Measurements from ENCODE around the gene AS3MT.
A peak's percentile ranks its signal among the peaks of the same experiment; 100 is the strongest.
"Not testable (repeated sequence)": the region's sequence is repeated elsewhere in the genome, so short reads cannot be mapped to it uniquely, and the experiment has no call there.

Gene AS3MT

GRCh38 chr10:102869258-102870198, at the start of gene AS3MT:
Gene AS3MT (plus strand): TSS chr10:102869470. CDS start chr10:102869593, 123 bp downstream.
- TF ChIP-seq CTCF (IDR thresholded peaks at IDR 0.05; ENCODE audit: low read depth, low read length, missing control alignments), result no peak
- H3K27ac ChIP-seq, result no peak within 1 kb of the TSS
- H3K4me3 ChIP-seq (ENCODE audit: low read depth, low read length), result peak within 1 kb of the TSS; percentile 59
- in situ Hi-C loops (cut with HindIII; ENCODE audit: low pct_ligation_motif_present, low sequenced_read_pairs), result no loop called here
- H3K36me3 ChIP-seq (replicated peaks), result no peaks in the 10 kb centered on the region
- DNase-seq, result no peak
- no peaks in the 10 kb centered on the region for H3K27me3 ChIP-seq (replicated peaks)

GRCh38 chr10:102820008-102820407, 49.3 kb upstream of the AS3MT start:
- H3K4me3 ChIP-seq (ENCODE audit: low read depth, low read length); H3K27ac ChIP-seq; DNase-seq; H3K36me3 ChIP-seq (replicated peaks); H3K27me3 ChIP-seq (replicated peaks); in situ Hi-C loops (cut with HindIII; ENCODE audit: low pct_ligation_motif_present, low sequenced_read_pairs): not testable (repeated sequence)

GRCh38 chr10:102822222-102822621, 47.0 kb upstream of the AS3MT start:
- TF ChIP-seq CTCF (IDR thresholded peaks at IDR 0.05; ENCODE audit: low read depth, low read length, missing control alignments), result no peak
- Histone ChIP-seq H3K4me3 (ENCODE audit: low read depth, low read length) (no peak overlapping the region), H3K27me3 (replicated peaks) (no peaks in the 10 kb centered on the region), H3K27ac (no peak overlapping the region), H3K36me3 (replicated peaks) (no peaks in the 10 kb centered on the region)
- in situ Hi-C loops (cut with HindIII; ENCODE audit: low pct_ligation_motif_present, low sequenced_read_pairs), result no loop called here
- no peak for DNase-seq

GRCh38 chr10:102824664-102825063, 44.6 kb upstream of the AS3MT start:
- H3K27ac ChIP-seq, result no peak overlapping the region
- no peak for TF ChIP-seq CTCF (IDR thresholded peaks at IDR 0.05; ENCODE audit: low read depth, low read length, missing control alignments)
- no peak for DNase-seq
- H3K36me3 ChIP-seq (replicated peaks), result no peaks in the 10 kb centered on the region
- H3K27me3 ChIP-seq (replicated peaks), result no peaks in the 10 kb centered on the region
- no peak overlapping the region for H3K4me3 ChIP-seq (ENCODE audit: low read depth, low read length)
- in situ Hi-C loops (cut with HindIII; ENCODE audit: low pct_ligation_motif_present, low sequenced_read_pairs), result no loop called here

- TF ChIP-seq CTCF (IDR thresholded peaks at IDR 0.05; ENCODE audit: low read depth, low read length, missing control alignments), result no peak
- in situ Hi-C loops (cut with HindIII; ENCODE audit: low pct_ligation_motif_present, low sequenced_read_pairs), result no loop called here
- Histone ChIP-seq H3K27ac (no peak overlapping the region), H3K4me3 (ENCODE audit: low read depth, low read length) (no peak overlapping the region), H3K27me3 (replicated peaks) (no peaks in the 10 kb centered on the region), H3K36me3 (replicated peaks) (no peaks in the 10 kb centered on the region)
- no peak for DNase-seq
These were observed 43.0 kb upstream of the AS3MT start for GRCh38 chr10:102826148-102826796.

GRCh38 chr10:102827597-102827975, 41.7 kb upstream of the AS3MT start:
- Histone ChIP-seq H3K4me3 (ENCODE audit: low read depth, low read length) (no peak overlapping the region), H3K27ac (no peak overlapping the region), H3K36me3 (replicated peaks) (no peaks in the 10 kb centered on the region), H3K27me3 (replicated peaks) (no peaks in the 10 kb centered on the region)
- TF ChIP-seq CTCF (IDR thresholded peaks at IDR 0.05; ENCODE audit: low read depth, low read length, missing control alignments), result no peak
- in situ Hi-C loops (cut with HindIII; ENCODE audit: low pct_ligation_motif_present, low sequenced_read_pairs), result no loop called here
- no peak for DNase-seq
